IMR-90 (cell line): ENCODE results near the gene MMP2. TPM values are rescaled to one million over a fixed set of nuclear protein-coding genes. Genes with fewer than 3 reads are reported as not detected.

Experiments
- ATAC-seq: fragments of 200-7000 bp; cut with Tn5 transposase; 2 replicates; pipeline ENCODE4 v1.9.1; 2020; ENCODE audit warnings: low read depth, mild to moderate bottlenecking, moderate library complexity
- BruUV-seq: library from RNA; stranded (reverse); fragments of 400-500 nt; replicated peaks from 2 replicates; lab custom pipeline; 2021; lab: Mats Ljungman, UMichigan
- CTCF ChIA-PET: fragments of 300-600 bp; formaldehyde crosslinking; extraction: SDS; loops from one replicate; lab custom pipeline; 2021; ENCODE audit warnings: antibody characterized with exemption; lab: Yijun Ruan, JAX
- POLR2A ChIA-PET: fragments of 300-600 bp; sonication (Branson Sonifier 250); formaldehyde crosslinking; loops from one replicate; lab custom pipeline; 2022; ENCODE audit warnings: antibody characterized with exemption; ENCODE audit not compliant: unreplicated experiment; lab: Charles Lee
- DNase-seq: peaks from one replicate; pipeline ENCODE4 v3.0.0; 2013
- H2AFZ ChIP-seq: replicated peaks from 2 replicates; pipeline ENCODE3; 2013; ENCODE audit warnings: low read length, mild to moderate bottlenecking; ENCODE audit not compliant: poor library complexity
- H2AK5ac ChIP-seq: 2 replicates; pipeline ENCODE4 v1.6.1; 2013; ENCODE audit warnings: low read depth, low read length, inconsistent platforms
- H2AK9ac ChIP-seq: replicated peaks from 2 replicates; pipeline ENCODE3; 2013; ENCODE audit warnings: mild to moderate bottlenecking, low read depth, low read length, moderate library complexity; ENCODE audit not compliant: poor library complexity
- H2BK120ac ChIP-seq: 2 replicates; pipeline ENCODE4 v1.6.1; 2013; ENCODE audit warnings: low read depth, low read length, inconsistent platforms
- H2BK15ac ChIP-seq: 3 replicates; pipeline ENCODE4 v1.6.1; 2013; ENCODE audit warnings: low read depth, low read length, inconsistent platforms
- H2BK20ac ChIP-seq: 2 replicates; pipeline ENCODE4 v1.6.1; 2013; ENCODE audit warnings: low read depth, mild to moderate bottlenecking, inconsistent platforms, low read length, moderate library complexity
- H2BK5ac ChIP-seq: 2 replicates; pipeline ENCODE4 v1.6.1; 2013; ENCODE audit warnings: mild to moderate bottlenecking, low read depth, low read length, inconsistent platforms; ENCODE audit not compliant: poor library complexity, severe bottlenecking
- H3K14ac ChIP-seq: replicated peaks from 2 replicates; pipeline ENCODE4 v1.6.1; 2013; ENCODE audit warnings: low read depth, low read length, inconsistent platforms
- H3K18ac ChIP-seq: 2 replicates; pipeline ENCODE4 v1.6.1; 2013; ENCODE audit warnings: low read depth, low read length, control low read depth
- H3K23ac ChIP-seq: 2 replicates; pipeline ENCODE4 v1.6.1; 2013; ENCODE audit warnings: low read depth, low read length, inconsistent platforms
- H3K27ac ChIP-seq: 2 replicates; pipeline ENCODE4 v1.5.1; 2013; ENCODE audit warnings: mild to moderate bottlenecking, control low read depth, low read length; ENCODE audit not compliant: insufficient read depth
- H3K27me3 ChIP-seq: 2 replicates; pipeline ENCODE4 v1.6.1; 2013; ENCODE audit warnings: low read length; ENCODE audit not compliant: control insufficient read depth, insufficient read depth
- H3K36me3 ChIP-seq: 2 replicates; pipeline ENCODE4 v1.6.1; 2013; ENCODE audit warnings: low read length, mixed read lengths; ENCODE audit not compliant: control insufficient read depth, insufficient read depth
- H3K4ac ChIP-seq: 2 replicates; pipeline ENCODE4 v1.6.1; 2013; ENCODE audit warnings: low read depth, low read length, inconsistent platforms
- H3K4me1 ChIP-seq: 2 replicates; pipeline ENCODE4 v1.6.1; 2013; ENCODE audit warnings: low read length, mixed read lengths; ENCODE audit not compliant: control insufficient read depth, insufficient read depth
- H3K4me2 ChIP-seq: 2 replicates; pipeline ENCODE4 v1.6.1; 2013; ENCODE audit warnings: low read depth, mild to moderate bottlenecking, control low read depth, low read length, moderate library complexity
- H3K4me3 ChIP-seq: 2 replicates; pipeline ENCODE4 v1.5.1; 2013; ENCODE audit warnings: low read depth, mild to moderate bottlenecking, control low read depth, low read length, moderate library complexity; ENCODE audit not compliant: insufficient read depth
- H3K56ac ChIP-seq: 2 replicates; pipeline ENCODE4 v1.6.1; 2013; ENCODE audit warnings: low read length, inconsistent platforms; ENCODE audit not compliant: insufficient read depth; ENCODE audit errors: extremely low read depth
- H3K79me1 ChIP-seq, 2 experiments: 2 replicates each; pipeline ENCODE4 v1.6.1; 2013; ENCODE audit warnings: low read length in 2 of 2, inconsistent platforms in 1 of 2, low read depth in 1 of 2
- H3K9ac ChIP-seq: 2 replicates; pipeline ENCODE4 v1.6.1; 2013; ENCODE audit warnings: low read depth, low read length, control low read depth
- H3K9me1 ChIP-seq: 2 replicates; pipeline ENCODE4 v1.6.1; 2013; ENCODE audit warnings: low read length, inconsistent platforms; ENCODE audit not compliant: insufficient read depth
- H3K9me3 ChIP-seq: 2 replicates; pipeline ENCODE4 v1.6.1; 2013; ENCODE audit warnings: low read length; ENCODE audit not compliant: control insufficient read depth, insufficient read depth
- H4K20me1 ChIP-seq: 2 replicates; pipeline ENCODE4 v1.6.1; 2013; ENCODE audit warnings: low read length, inconsistent platforms; ENCODE audit not compliant: insufficient read depth
- H4K5ac ChIP-seq: 2 replicates; pipeline ENCODE4 v1.6.1; 2013; ENCODE audit warnings: mild to moderate bottlenecking, low read depth, low read length, control low read depth
- H4K8ac ChIP-seq, 2 experiments: 2 replicates each; pipeline ENCODE4 v1.6.1; 2013; ENCODE audit warnings: low read depth in 2 of 2, low read length in 2 of 2, control low read depth in 1 of 2, inconsistent platforms in 1 of 2
- H4K91ac ChIP-seq: 2 replicates; pipeline ENCODE4 v1.6.1; 2013; ENCODE audit warnings: low read depth, low read length, inconsistent platforms; ENCODE audit not compliant: insufficient read depth
- BHLHE40 ChIP-seq: fragments of 150-350 bp; IDR thresholded peaks from 2 replicates; pipeline ENCODE4 v1.6.1; 2016; ENCODE audit warnings: mild to moderate bottlenecking, low read depth, low read length
- CHD1 ChIP-seq: IDR thresholded peaks from 2 replicates; pipeline ENCODE4 v1.6.1; 2012; ENCODE audit warnings: low read depth, low read length, improper control_type of control experiment
- FOS ChIP-seq: fragments of 150-350 bp; IDR thresholded peaks from 2 replicates; pipeline ENCODE4 v1.6.1; 2016; ENCODE audit warnings: low read depth, low read length
- MAFK ChIP-seq: IDR thresholded peaks from 2 replicates; pipeline ENCODE4 v1.6.1; 2012; ENCODE audit warnings: low read depth, low read length, improper control_type of control experiment
- MXI1 ChIP-seq: IDR thresholded peaks from 2 replicates; pipeline ENCODE4 v1.6.1; 2012; ENCODE audit warnings: low read depth, mild to moderate bottlenecking, low read length, moderate library complexity, borderline replicate concordance
- NFE2L2 ChIP-seq: fragments of 150-350 bp; IDR thresholded peaks from 2 replicates; pipeline ENCODE4 v1.6.1; 2016; ENCODE audit warnings: low read depth, mild to moderate bottlenecking, low read length
- POLR2A ChIP-seq: IDR thresholded peaks from 2 replicates; pipeline ENCODE4 v1.6.1; 2012; ENCODE audit warnings: mild to moderate bottlenecking, low read depth, low read length
- RCOR1 ChIP-seq: IDR thresholded peaks from 2 replicates; pipeline ENCODE4 v1.6.1; 2012; ENCODE audit warnings: mild to moderate bottlenecking, low read length, improper control_type of control experiment; ENCODE audit not compliant: insufficient replicate concordance
- RFX5 ChIP-seq: IDR thresholded peaks from 2 replicates; pipeline ENCODE4 v1.8.0; 2012; ENCODE audit warnings: low read depth, mild to moderate bottlenecking, low read length, moderate library complexity
- SMC3 ChIP-seq: fragments of 150-350 bp; IDR thresholded peaks from 2 replicates; pipeline ENCODE4 v1.6.1; 2016; ENCODE audit warnings: low read depth, mild to moderate bottlenecking, antibody characterized with exemption, low read length, moderate library complexity
- WGBS, 2 experiments: methylation state at CpG; one replicate each; pipeline versions ENCODE4 v1.1.5 to v1.1.7; 2013; ENCODE audit warnings: missing lambda C conversion rate in 2 of 2; ENCODE audit not compliant: insufficient read length in 1 of 2; ENCODE audit errors: extremely low coverage in 2 of 2; 5-methylcytosine and 5-hydroxymethylcytosine counted together
- dilution Hi-C: fragments of 300-500 bp; cut with HindIII; formaldehyde crosslinking; loops from one replicate; pipeline ENCODE4 v1.14.3; 2018; ENCODE audit warnings: low sequenced_read_pairs; ENCODE audit not compliant: unreplicated experiment
- in situ Hi-C: fragments of 300-500 bp; cut with MboI; formaldehyde crosslinking; loops from 3 replicates; pipeline ENCODE4 v1.14.3; 2019; ENCODE audit warnings: low sequenced_read_pairs, inconsistent platforms, mixed read lengths
- intact Hi-C: fragments of 100-400 bp; cut with micrococcal nuclease; formaldehyde crosslinking; loops from 2 replicates; pipeline ENCODE4 v1.10.0; 2022
- polyA plus RNA-seq, 3 experiments: library from polyadenylated mRNA; depleted of rRNA; stranded (reverse); fragments of >200 nt; gene quantifications; 2 replicates each; pipeline ENCODE4 v1.2.3, GENCODE V29; 2012; ENCODE audit warnings: low replicate concordance in 1 of 3
- total RNA-seq: library from RNA; depleted of rRNA; stranded (reverse); fragments of >200 nt; gene quantifications from 2 replicates; pipeline ENCODE4 v1.2.3, GENCODE V29; 2012
- TF ChIP-seq, protein P1 (sequence below): fragments of 150-350 bp; IDR thresholded peaks from 2 replicates; pipeline ENCODE4 v1.6.1; 2017; ENCODE audit warnings: mild to moderate bottlenecking, antibody characterized with exemption, low read length, low read depth
- TF ChIP-seq, protein P2 (sequence below): conservative IDR thresholded peaks from 2 replicates; pipeline ENCODE4 v1.5.1; 2012; ENCODE audit warnings: mild to moderate bottlenecking, low read depth, low read length, improper control_type of control experiment
- TF ChIP-seq, protein P3 (sequence below): fragments of 150-350 bp; IDR thresholded peaks from 2 replicates; pipeline ENCODE4 v1.6.1; 2016; ENCODE audit warnings: low read depth, mild to moderate bottlenecking, low read length, moderate library complexity, borderline replicate concordance

The MMP2 gene
- total and polyA plus RNA-seq, 2 of the 4 experiments (the other 2 are of a cell fraction): 240 to 574 TPM

DNA sequence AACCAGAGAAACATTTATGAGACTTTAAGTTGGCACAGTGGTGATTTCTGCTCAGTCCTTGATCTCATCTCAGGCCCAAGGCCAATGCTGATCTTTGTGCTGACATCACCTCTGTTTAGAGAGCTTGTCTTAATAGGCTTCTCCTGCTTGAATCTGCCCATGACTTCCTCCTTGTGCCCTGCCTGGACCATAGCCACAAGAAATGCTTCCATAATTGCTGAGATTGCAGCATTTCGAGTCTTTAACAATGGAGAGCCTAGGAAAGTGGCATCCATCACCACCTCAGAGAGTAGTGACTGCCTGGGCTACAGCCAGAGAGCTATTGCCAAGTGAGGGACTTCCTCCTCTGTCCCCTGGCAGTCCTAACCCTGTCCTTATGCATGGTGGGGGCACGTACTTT is 25.1 kb upstream of the MMP2 start:
- H3K4me2 ChIP-seq: no peak overlapping the region
- no peak overlapping the region for H4K91ac ChIP-seq
- no peak overlapping the region for H4K8ac ChIP-seq
- no peak overlapping the region for H3K23ac ChIP-seq
- H2BK120ac ChIP-seq: no peak overlapping the region
- H3K9me1 ChIP-seq: no peaks in the 10 kb centered on the region
- H2AK5ac ChIP-seq: no peak overlapping the region
- no peak overlapping the region for H3K18ac ChIP-seq
- H2AK9ac ChIP-seq: no peak overlapping the region
- TF ChIP-seq RFX5: no peak
- no peak for TF ChIP-seq CHD1
- TF ChIP-seq, protein P1, sequence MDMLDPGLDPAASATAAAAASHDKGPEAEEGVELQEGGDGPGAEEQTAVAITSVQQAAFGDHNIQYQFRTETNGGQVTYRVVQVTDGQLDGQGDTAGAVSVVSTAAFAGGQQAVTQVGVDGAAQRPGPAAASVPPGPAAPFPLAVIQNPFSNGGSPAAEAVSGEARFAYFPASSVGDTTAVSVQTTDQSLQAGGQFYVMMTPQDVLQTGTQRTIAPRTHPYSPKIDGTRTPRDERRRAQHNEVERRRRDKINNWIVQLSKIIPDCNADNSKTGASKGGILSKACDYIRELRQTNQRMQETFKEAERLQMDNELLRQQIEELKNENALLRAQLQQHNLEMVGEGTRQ: no peak
- TF ChIP-seq, protein P2, sequence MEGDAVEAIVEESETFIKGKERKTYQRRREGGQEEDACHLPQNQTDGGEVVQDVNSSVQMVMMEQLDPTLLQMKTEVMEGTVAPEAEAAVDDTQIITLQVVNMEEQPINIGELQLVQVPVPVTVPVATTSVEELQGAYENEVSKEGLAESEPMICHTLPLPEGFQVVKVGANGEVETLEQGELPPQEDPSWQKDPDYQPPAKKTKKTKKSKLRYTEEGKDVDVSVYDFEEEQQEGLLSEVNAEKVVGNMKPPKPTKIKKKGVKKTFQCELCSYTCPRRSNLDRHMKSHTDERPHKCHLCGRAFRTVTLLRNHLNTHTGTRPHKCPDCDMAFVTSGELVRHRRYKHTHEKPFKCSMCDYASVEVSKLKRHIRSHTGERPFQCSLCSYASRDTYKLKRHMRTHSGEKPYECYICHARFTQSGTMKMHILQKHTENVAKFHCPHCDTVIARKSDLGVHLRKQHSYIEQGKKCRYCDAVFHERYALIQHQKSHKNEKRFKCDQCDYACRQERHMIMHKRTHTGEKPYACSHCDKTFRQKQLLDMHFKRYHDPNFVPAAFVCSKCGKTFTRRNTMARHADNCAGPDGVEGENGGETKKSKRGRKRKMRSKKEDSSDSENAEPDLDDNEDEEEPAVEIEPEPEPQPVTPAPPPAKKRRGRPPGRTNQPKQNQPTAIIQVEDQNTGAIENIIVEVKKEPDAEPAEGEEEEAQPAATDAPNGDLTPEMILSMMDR: no peak
- TF ChIP-seq BHLHE40: no peak
- TF ChIP-seq, protein P3, sequence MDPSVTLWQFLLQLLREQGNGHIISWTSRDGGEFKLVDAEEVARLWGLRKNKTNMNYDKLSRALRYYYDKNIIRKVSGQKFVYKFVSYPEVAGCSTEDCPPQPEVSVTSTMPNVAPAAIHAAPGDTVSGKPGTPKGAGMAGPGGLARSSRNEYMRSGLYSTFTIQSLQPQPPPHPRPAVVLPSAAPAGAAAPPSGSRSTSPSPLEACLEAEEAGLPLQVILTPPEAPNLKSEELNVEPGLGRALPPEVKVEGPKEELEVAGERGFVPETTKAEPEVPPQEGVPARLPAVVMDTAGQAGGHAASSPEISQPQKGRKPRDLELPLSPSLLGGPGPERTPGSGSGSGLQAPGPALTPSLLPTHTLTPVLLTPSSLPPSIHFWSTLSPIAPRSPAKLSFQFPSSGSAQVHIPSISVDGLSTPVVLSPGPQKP: no peak
- no peak for TF ChIP-seq POLR2A
- no peak for TF ChIP-seq SMC3
- TF ChIP-seq MXI1: no peak
- no peak for TF ChIP-seq MAFK
- TF ChIP-seq NFE2L2: no peak
- no peak for TF ChIP-seq FOS
- TF ChIP-seq RCOR1: no peak
- H2AFZ ChIP-seq: no peak overlapping the region
- H2BK20ac ChIP-seq: no peak overlapping the region
- H3K79me1 ChIP-seq: no peaks in the 10 kb centered on the region
- in situ Hi-C loops (loop anchor here (25.0 kb wide), 1 partner anchor 858 kb away; no protein-coding TSS in a partner anchor), intact Hi-C loops (no loop called here), dilution Hi-C loops (no loop called here)
- POLR2A ChIA-PET: no interaction called here
- no peak overlapping the region for H3K14ac ChIP-seq
- ATAC-seq: no peak
- H3K4ac ChIP-seq: no peak overlapping the region
- H3K27ac ChIP-seq: no peak overlapping the region
- H4K20me1 ChIP-seq: no peaks in the 10 kb centered on the region
- no peaks in the 10 kb centered on the region for H3K36me3 ChIP-seq
- H2BK5ac ChIP-seq: no peak overlapping the region
- H3K4me1 ChIP-seq: no peaks in the 10 kb centered on the region
- H3K56ac ChIP-seq: no peak overlapping the region
- H2BK15ac ChIP-seq: no peak overlapping the region
- peaks cover 9% of the 10 kb centered on the region for H3K27me3 ChIP-seq
- no peak overlapping the region for H4K5ac ChIP-seq
- BruUV-seq: no TSS peak
- DNase-seq: no peak
- WGBS, 2 experiments: 40% methylated on average over 1 of the region's 2 CpGs; no CpG with 5 or more reads in 1 of the 2 experiments
- CTCF ChIA-PET: interaction anchor here (0.6 to 1.9 kb wide), 2 partner anchors 11 to 48 kb away, joined by 4 to 6 read pairs; no protein-coding TSS in a partner anchor
- no peak overlapping the region for H3K4me3 ChIP-seq
- H3K9me3 ChIP-seq: no peaks in the 10 kb centered on the region
- no peak overlapping the region for H3K9ac ChIP-seq
